DOHH2 (cell line): ENCODE results near the gene HIF1AN.

Experiments
- CTCF ChIP-seq: fragments of 200-600 bp; sonication (generic); IDR thresholded peaks from one replicate; pipeline ENCODE4 v1.5.1; 2014; ENCODE audit warnings: antibody characterized with exemption, mild to moderate bottlenecking, low read depth, low read length; ENCODE audit not compliant: poor library complexity, severe bottlenecking
- EZH2phosphoT487 ChIP-seq: fragments of 200-600 bp; sonication (generic); IDR thresholded peaks from 2 replicates; pipeline ENCODE4 v1.6.1; 2017; ENCODE audit warnings: borderline replicate concordance, mild to moderate bottlenecking, antibody characterized with exemption, low read length, moderate library complexity, mixed read lengths

GRCh38 chr10:100544950-100545349 is 9.2 kb downstream of the HIF1AN start:
- TF ChIP-seq EZH2phosphoT487 (no peak), CTCF (no peak)
